CD4-positive, alpha-beta T cell (primary cell): ENCODE results near the gene RSRC1. TPM values are rescaled to one million over a fixed set of nuclear protein-coding genes. Genes with fewer than 3 reads are reported as not detected.
"Not testable (repeated sequence)": the region's sequence is repeated elsewhere in the genome, so short reads cannot be mapped to it uniquely, and the experiment has no call there.

ENCODE experiments used
- ATAC-seq: fragments of 200-7000 bp; cut with Tn5 transposase; one replicate; pipeline ENCODE4 v1.10.0; 2022; ENCODE audit warnings: mild to moderate bottlenecking; ENCODE audit not compliant: poor library complexity
- CTCF ChIA-PET: fragments of 350-600 bp; sonication (Branson Sonifier 250); formaldehyde crosslinking; loops from one replicate; lab custom pipeline; 2021; ENCODE audit warnings: antibody characterized with exemption, inconsistent platforms; lab: Charles Lee
- POLR2A ChIA-PET: fragments of 350-600 bp; sonication (Branson Sonifier 250); formaldehyde crosslinking; loops from one replicate; lab custom pipeline; 2021; ENCODE audit warnings: antibody characterized with exemption, inconsistent platforms; lab: Charles Lee
- DNase-seq, 14 experiments: peaks; one replicate each; pipeline ENCODE4 v3.0.0-alpha.2; 2013 to 2020; ENCODE audit warnings: mixed read lengths in 2 of 14
- H3K27ac ChIP-seq, 2 donors: one replicate each; pipeline versions ENCODE4 v1.5.1 to v1.7.0; 2013; ENCODE audit warnings: low read length in 2 of 2, low read depth in 1 of 2, mild to moderate bottlenecking in 1 of 2
- H3K27me3 ChIP-seq, 2 experiments: 1 replicate in 1 of 2; 2 replicates in 1 of 2; pipeline versions ENCODE4 v1.6.1 to v1.7.0; 2013; ENCODE audit warnings: low read length in 2 of 2, control low read depth in 1 of 2, mild to moderate bottlenecking in 1 of 2, moderate library complexity in 1 of 2; ENCODE audit not compliant: insufficient read depth in 2 of 2, control insufficient read depth in 1 of 2
- H3K36me3 ChIP-seq: one replicate; pipeline ENCODE4 v1.6.1; 2013; ENCODE audit warnings: low read length, control low read depth; ENCODE audit not compliant: insufficient read depth
- H3K4me1 ChIP-seq: one replicate; pipeline ENCODE4 v1.6.1; 2013; ENCODE audit warnings: low read length, control low read depth; ENCODE audit not compliant: insufficient read depth
- H3K4me3 ChIP-seq: one replicate; pipeline ENCODE4 v1.5.1; 2013; ENCODE audit warnings: mild to moderate bottlenecking, low read length, moderate library complexity
- H3K9me3 ChIP-seq, 2 experiments: 1 replicate in 1 of 2; 2 replicates in 1 of 2; pipeline versions ENCODE4 v1.6.1 to v1.7.0; 2013; ENCODE audit warnings: low read length in 2 of 2, mild to moderate bottlenecking in 2 of 2, control low read depth in 1 of 2, moderate library complexity in 1 of 2; ENCODE audit not compliant: control insufficient read depth in 1 of 2, insufficient read depth in 1 of 2
- H3K27ac Mint-ChIP-seq: one replicate; pipeline ENCODE4 v1.8.0; 2020; ENCODE audit warnings: mixed read lengths
- H3K27me3 Mint-ChIP-seq: one replicate; pipeline ENCODE4 v1.8.0; 2021; ENCODE audit warnings: mixed read lengths
- H3K36me3 Mint-ChIP-seq: one replicate; pipeline ENCODE4 v1.8.0; 2021; ENCODE audit warnings: low read depth, mixed read lengths
- H3K4me1 Mint-ChIP-seq: one replicate; pipeline ENCODE4 v1.8.0; 2021; ENCODE audit warnings: low read depth, mixed read lengths
- H3K4me3 Mint-ChIP-seq: one replicate; pipeline ENCODE4 v1.8.0; 2020; ENCODE audit warnings: mild to moderate bottlenecking, mixed read lengths
- H3K9me3 Mint-ChIP-seq: one replicate; pipeline ENCODE4 v1.8.0; 2020; ENCODE audit warnings: mixed read lengths
- CTCF ChIP-seq: fragments of 200-600 bp; IDR thresholded peaks from one replicate; pipeline ENCODE4 v1.8.0; 2022; ENCODE audit warnings: antibody characterized with exemption, mild to moderate bottlenecking
- intact Hi-C, 2 experiments: fragments of 100-400 bp; cut with DNase I in 1 of 2; cut with micrococcal nuclease in 1 of 2; formaldehyde crosslinking; loops; one replicate each; pipeline versions ENCODE4 v1.15.1 to v1.9.0; 2023 to 2025; cut with DNase I, micrococcal nuclease
- total RNA-seq, 174 experiments: library from RNA in 2 of 174; stranded (reverse) in 2 of 174; gene quantifications; one replicate each; pipeline ENCODE4 v1.2.3 and lab custom pipeline; 2021 to 2026

Gene RSRC1
- total RNA-seq, 2 experiments from 2014 or later = 22.3 to 24.6 TPM

- Mint-ChIP-seq H3K4me1 (no peaks in the 10 kb centered on the region), H3K27ac (no peak overlapping the region), H3K9me3 (peaks cover 2% of the 10 kb centered on the region), H3K36me3 (peaks cover 15% of the 10 kb centered on the region), H3K4me3 (no peak overlapping the region), H3K27me3 (no peaks in the 10 kb centered on the region)
- Histone ChIP-seq H3K27ac (no peak overlapping the region), H3K4me3 (no peak overlapping the region), H3K36me3 (no peaks in the 10 kb centered on the region), H3K4me1 (no peaks in the 10 kb centered on the region), H3K9me3 (no peaks in the 10 kb centered on the region), H3K27me3 (no peaks in the 10 kb centered on the region)
- ChIA-PET CTCF (no interaction called here), POLR2A (no interaction called here)
- intact Hi-C loops = no loop called here
- no peak for TF ChIP-seq CTCF
- ATAC-seq (no peak), DNase-seq (no peak)
Measured at GRCh38 chr3:158407844-158408517, 298.1 kb downstream of the RSRC1 start.

GRCh38 chr3:158408518-158408897 is 298.6 kb downstream of the RSRC1 start:
- H3K27ac Mint-ChIP-seq, H3K4me3 Mint-ChIP-seq, H3K36me3 ChIP-seq, DNase-seq, H3K9me3 ChIP-seq, H3K4me1 Mint-ChIP-seq, H3K27me3 Mint-ChIP-seq, H3K4me1 ChIP-seq, intact Hi-C loops, ATAC-seq, H3K4me3 ChIP-seq, CTCF ChIA-PET, H3K27me3 ChIP-seq, H3K9me3 Mint-ChIP-seq, POLR2A ChIA-PET, H3K27ac ChIP-seq: not testable (repeated sequence)
- peaks cover 20% of the 10 kb centered on the region for H3K36me3 Mint-ChIP-seq

GRCh38 chr3:158418035-158418434 is 308.1 kb downstream of the RSRC1 start:
- Mint-ChIP-seq H3K4me1 (no peaks in the 10 kb centered on the region), H3K9me3 (peaks cover 5% of the 10 kb centered on the region), H3K27me3 (no peaks in the 10 kb centered on the region), H3K27ac (no peak overlapping the region), H3K4me3 (no peak overlapping the region), H3K36me3 (peaks cover 21% of the 10 kb centered on the region)
- no peaks in the 10 kb centered on the region for H3K36me3 ChIP-seq
- DNase-seq (no peak), ATAC-seq (no peak)
- no peaks in the 10 kb centered on the region for H3K9me3 ChIP-seq
- ChIA-PET CTCF (no interaction called here), POLR2A (no interaction called here)
- no peak for TF ChIP-seq CTCF
- H3K4me3 ChIP-seq = no peak overlapping the region
- intact Hi-C loops = no loop called here
- no peaks in the 10 kb centered on the region for H3K27me3 ChIP-seq
- H3K27ac ChIP-seq = no peak overlapping the region
- H3K4me1 ChIP-seq = no peaks in the 10 kb centered on the region
